NCI-H1417 treated with DMSO at 0.1 percent for 48 hours (cell line): ENCODE measurements around the gene VCL.

Experiments used
- DNase-seq: peaks from one replicate; lab custom pipeline; 2025; lab: John Stamatoyannopoulos, UW

Gene VCL

GRCh38 chr10:74076961-74077360 lies 79.0 kb downstream of the VCL start:
- DNase-seq, result no peak

GRCh38 chr10:74077416-74077815 lies 79.5 kb downstream of the VCL start:
- DNase-seq, result no peak

GRCh38 chr10:74078037-74078436 lies 80.1 kb downstream of the VCL start:
- no peak for DNase-seq

- DNase-seq, result no peak
Measured at GRCh38 chr10:74079028-74079935, 81.4 kb downstream of the VCL start.

- no peak for DNase-seq
Measured at GRCh38 chr10:74079936-74080590, 82.1 kb downstream of the VCL start.

GRCh38 chr10:74081192-74081803 lies 83.4 kb downstream of the VCL start:
- DNase-seq, result peak; percentile 26

GRCh38 chr10:74081941-74082718 lies 84.2 kb downstream of the VCL start:
- no peak for DNase-seq

GRCh38 chr10:74083304-74083703 lies 85.4 kb downstream of the VCL start:
- no peak for DNase-seq

- no peak for DNase-seq
Measured at GRCh38 chr10:74084955-74085354, 87.0 kb downstream of the VCL start.

GRCh38 chr10:74086317-74086716 lies 88.4 kb downstream of the VCL start:
- no peak for DNase-seq

- no peak for DNase-seq
Measured at GRCh38 chr10:74088722-74089121, 90.8 kb downstream of the VCL start.

- DNase-seq, result no peak
Measured at GRCh38 chr10:74092372-74092771, 94.5 kb downstream of the VCL start.

GRCh38 chr10:74093530-74094164 lies 95.7 kb downstream of the VCL start:
- no peak for DNase-seq

GRCh38 chr10:74094231-74094630 lies 96.3 kb downstream of the VCL start:
- DNase-seq, result no peak

- no peak for DNase-seq
Measured at GRCh38 chr10:74096777-74097176, 98.9 kb downstream of the VCL start.

GRCh38 chr10:74097776-74098175 lies 99.9 kb downstream of the VCL start:
- DNase-seq, result no peak

- DNase-seq, result no peak
Measured at GRCh38 chr10:74099420-74099819, 101.5 kb downstream of the VCL start.

- DNase-seq, result no peak
Measured at GRCh38 chr10:74099836-74100235, 101.9 kb downstream of the VCL start.

GRCh38 chr10:74103560-74104258 lies 105.8 kb downstream of the VCL start:
- DNase-seq, result no peak

- no peak for DNase-seq
Measured at GRCh38 chr10:74104480-74104879, 106.6 kb downstream of the VCL start.

- no peak for DNase-seq
Measured at GRCh38 chr10:74104996-74105395, 107.1 kb downstream of the VCL start.
